Panc1 (cell line): ENCODE results near the gene USPL1.

Experiments used
- POLR2AphosphoS5 ChIP-seq: IDR thresholded peaks from 2 replicates; pipeline ENCODE4 v1.6.1; 2012; ENCODE audit warnings: mild to moderate bottlenecking, low read depth, low read length, moderate library complexity
- REST ChIP-seq, 2 experiments: IDR thresholded peaks; 2 replicates each; pipeline ENCODE4 v1.6.1; 2011 to 2012; ENCODE audit warnings: low read depth in 2 of 2, control low read depth in 1 of 2, low read length in 1 of 2, mild to moderate bottlenecking in 1 of 2, moderate library complexity in 1 of 2; ENCODE audit not compliant: insufficient read depth in 1 of 2
- SIN3A ChIP-seq: IDR thresholded peaks from 2 replicates; pipeline ENCODE4 v1.6.1; 2012; ENCODE audit warnings: low read depth, mild to moderate bottlenecking, low read length, moderate library complexity, borderline replicate concordance; ENCODE audit not compliant: insufficient read depth
- TCF7L2 ChIP-seq: IDR thresholded peaks from 2 replicates; pipeline ENCODE4 v1.6.1; 2011; ENCODE audit warnings: mild to moderate bottlenecking, low read depth, low read length, inconsistent platforms
- TF ChIP-seq, protein P1 (sequence below): fragments of 450-650 bp; IDR thresholded peaks from 2 replicates; pipeline ENCODE4 v1.5.1; 2017; ENCODE audit warnings: mild to moderate bottlenecking

GRCh38 chr13:30647420-30647819 is 29.7 kb downstream of the USPL1 start:
- no peak for TF ChIP-seq REST (IDR thresholded peaks at IDR 0.05; ENCODE audit: insufficient read depth in 1 of 2, low read depth in 2 of 2, low read length in 1 of 2)
- TF ChIP-seq, protein P1, sequence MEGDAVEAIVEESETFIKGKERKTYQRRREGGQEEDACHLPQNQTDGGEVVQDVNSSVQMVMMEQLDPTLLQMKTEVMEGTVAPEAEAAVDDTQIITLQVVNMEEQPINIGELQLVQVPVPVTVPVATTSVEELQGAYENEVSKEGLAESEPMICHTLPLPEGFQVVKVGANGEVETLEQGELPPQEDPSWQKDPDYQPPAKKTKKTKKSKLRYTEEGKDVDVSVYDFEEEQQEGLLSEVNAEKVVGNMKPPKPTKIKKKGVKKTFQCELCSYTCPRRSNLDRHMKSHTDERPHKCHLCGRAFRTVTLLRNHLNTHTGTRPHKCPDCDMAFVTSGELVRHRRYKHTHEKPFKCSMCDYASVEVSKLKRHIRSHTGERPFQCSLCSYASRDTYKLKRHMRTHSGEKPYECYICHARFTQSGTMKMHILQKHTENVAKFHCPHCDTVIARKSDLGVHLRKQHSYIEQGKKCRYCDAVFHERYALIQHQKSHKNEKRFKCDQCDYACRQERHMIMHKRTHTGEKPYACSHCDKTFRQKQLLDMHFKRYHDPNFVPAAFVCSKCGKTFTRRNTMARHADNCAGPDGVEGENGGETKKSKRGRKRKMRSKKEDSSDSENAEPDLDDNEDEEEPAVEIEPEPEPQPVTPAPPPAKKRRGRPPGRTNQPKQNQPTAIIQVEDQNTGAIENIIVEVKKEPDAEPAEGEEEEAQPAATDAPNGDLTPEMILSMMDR: no peak
- no peak for TF ChIP-seq POLR2AphosphoS5
- TF ChIP-seq TCF7L2: no peak
- no peak for TF ChIP-seq SIN3A
